Measurements from ENCODE around the gene ZNF831. TPM values are rescaled to one million over a fixed set of nuclear protein-coding genes. Genes with fewer than 3 reads are reported as not detected.

Gene ZNF831
- polyA plus RNA-seq, 1 experiment = not detected

- Histone ChIP-seq H3K27me3 (ENCODE audit: control insufficient read depth, insufficient read depth, low read length) (peaks cover 1% of the 10 kb centered on the region; the same call in 1 of the 2 replicates), H3K4me3 (ENCODE audit: low read depth, low read length) (no peak overlapping the region), H3K36me3 (ENCODE audit: control insufficient read depth, insufficient read depth, low read length) (no peaks in the 10 kb centered on the region)
- ChIA-PET CTCF (interaction anchor here (1.2 to 3.6 kb wide), 3 partner anchors 8 to 345 kb away, joined by 4 to 19 read pairs (median 5); no protein-coding TSS in a partner anchor), POLR2A (no interaction called here)
- DNase-seq (ENCODE audit: low read depth) = no peak
- TF ChIP-seq CTCF (IDR thresholded peaks at IDR 0.05; ENCODE audit: insufficient read depth, low read depth, low read length) = no peak
Observed at GRCh38 chr20:59214606-59215547, 51.3 kb downstream of the ZNF831 start.

- no peak for TF ChIP-seq CTCF (IDR thresholded peaks at IDR 0.05; ENCODE audit: insufficient read depth, low read depth, low read length)
- POLR2A ChIA-PET = no interaction called here
- Histone ChIP-seq H3K27me3 (ENCODE audit: control insufficient read depth, insufficient read depth, low read length) (peaks cover 7% of the 10 kb centered on the region), H3K4me3 (ENCODE audit: low read depth, low read length) (no peak overlapping the region), H3K36me3 (ENCODE audit: control insufficient read depth, insufficient read depth, low read length) (no peaks in the 10 kb centered on the region)
- CTCF ChIA-PET = interaction anchor here (0.6 kb wide), 1 partner anchor 129 kb away, joined by 3 read pairs; no protein-coding TSS in a partner anchor
- no peak for DNase-seq (ENCODE audit: low read depth)
Observed at GRCh38 chr20:59217173-59217572, 53.6 kb downstream of the ZNF831 start.

- POLR2A ChIA-PET = no interaction called here
- CTCF ChIA-PET = no interaction called here
- TF ChIP-seq CTCF (IDR thresholded peaks at IDR 0.05; ENCODE audit: insufficient read depth, low read depth, low read length) = no peak
- no peak for DNase-seq (ENCODE audit: low read depth)
- no peaks in the 10 kb centered on the region for H3K36me3 ChIP-seq (ENCODE audit: control insufficient read depth, insufficient read depth, low read length)
- no peak overlapping the region for H3K4me3 ChIP-seq (ENCODE audit: low read depth, low read length)
- peaks cover 7% of the 10 kb centered on the region for H3K27me3 ChIP-seq (ENCODE audit: control insufficient read depth, insufficient read depth, low read length)
Observed at GRCh38 chr20:59217794-59218280, 54.2 kb downstream of the ZNF831 start.

GRCh38 chr20:59219211-59219610, 55.6 kb downstream of the ZNF831 start:
- no peak for TF ChIP-seq CTCF (IDR thresholded peaks at IDR 0.05; ENCODE audit: insufficient read depth, low read depth, low read length)
- no peak for DNase-seq (ENCODE audit: low read depth)
- Histone ChIP-seq H3K27me3 (ENCODE audit: control insufficient read depth, insufficient read depth, low read length) (peaks cover 16% of the 10 kb centered on the region), H3K36me3 (ENCODE audit: control insufficient read depth, insufficient read depth, low read length) (no peaks in the 10 kb centered on the region), H3K4me3 (ENCODE audit: low read depth, low read length) (no peak overlapping the region)
- CTCF ChIA-PET = no interaction called here
- POLR2A ChIA-PET = no interaction called here

- H3K36me3 ChIP-seq (ENCODE audit: control insufficient read depth, insufficient read depth, low read length) = no peaks in the 10 kb centered on the region
- peaks cover 16% of the 10 kb centered on the region for H3K27me3 ChIP-seq (ENCODE audit: control insufficient read depth, insufficient read depth, low read length)
- POLR2A ChIA-PET = no interaction called here
- DNase-seq (ENCODE audit: low read depth) = no peak
- H3K4me3 ChIP-seq (ENCODE audit: low read depth, low read length) = no peak overlapping the region
- no peak for TF ChIP-seq CTCF (IDR thresholded peaks at IDR 0.05; ENCODE audit: insufficient read depth, low read depth, low read length)
- CTCF ChIA-PET = interaction anchor here (2.7 kb wide), 1 partner anchor 14 kb away, joined by 21 read pairs; no protein-coding TSS in a partner anchor
Observed at GRCh38 chr20:59220161-59220560, 56.5 kb downstream of the ZNF831 start.

Measured in BJ (cell line).